GM18868 (cell line): Measurements from ENCODE around the gene PXMP2.

Source experiments
- ATAC-seq: cut with Tn5 transposase; IDR thresholded peaks from one replicate; pipeline ENCODE4 v1.9.1; 2021; ENCODE audit warnings: mild to moderate bottlenecking, moderate library complexity; ENCODE audit not compliant: unreplicated experiment

The PXMP2 gene

DNA sequence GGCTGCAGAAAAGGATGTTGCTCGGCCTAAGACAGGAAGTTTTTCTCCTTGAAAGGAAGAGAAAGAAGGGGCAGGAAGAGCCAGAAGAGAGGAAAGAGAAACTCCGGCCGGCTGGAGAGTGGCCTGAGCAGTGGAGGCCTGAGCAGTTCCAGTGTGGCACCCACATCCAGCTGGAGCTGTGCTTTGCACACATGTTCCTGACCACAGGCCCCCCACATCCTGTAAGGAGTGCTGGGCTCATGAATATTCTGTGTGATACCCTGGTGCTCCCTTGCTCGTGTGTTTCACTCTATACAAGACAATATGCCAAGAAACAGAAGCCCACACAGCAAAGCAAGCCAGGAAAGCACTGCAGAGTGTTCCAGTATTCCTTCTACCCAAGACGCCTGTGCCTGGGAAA, 27.3 kb upstream of the PXMP2 start:
- no peak for ATAC-seq

DNA sequence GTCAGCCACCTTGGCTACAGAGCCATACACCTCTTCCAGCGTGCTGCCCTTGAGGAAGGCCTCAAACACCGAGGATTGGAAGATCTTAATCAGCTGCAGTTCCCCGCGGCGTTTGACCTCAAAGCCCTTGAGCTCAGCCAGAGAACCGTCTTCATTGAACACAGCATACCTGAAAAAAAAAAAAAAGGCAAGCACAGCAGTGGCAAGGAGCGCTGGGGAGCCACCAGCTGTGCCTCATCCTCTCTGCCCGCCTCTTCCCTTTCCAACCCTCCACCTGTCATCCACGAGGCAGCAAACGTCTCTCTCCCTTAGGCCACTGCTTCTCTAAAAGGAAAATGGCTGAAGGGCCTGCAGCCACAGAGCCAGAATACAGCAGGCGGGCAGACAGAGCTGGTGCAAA, 26.4 kb upstream of the PXMP2 start:
- no peak for ATAC-seq

DNA sequence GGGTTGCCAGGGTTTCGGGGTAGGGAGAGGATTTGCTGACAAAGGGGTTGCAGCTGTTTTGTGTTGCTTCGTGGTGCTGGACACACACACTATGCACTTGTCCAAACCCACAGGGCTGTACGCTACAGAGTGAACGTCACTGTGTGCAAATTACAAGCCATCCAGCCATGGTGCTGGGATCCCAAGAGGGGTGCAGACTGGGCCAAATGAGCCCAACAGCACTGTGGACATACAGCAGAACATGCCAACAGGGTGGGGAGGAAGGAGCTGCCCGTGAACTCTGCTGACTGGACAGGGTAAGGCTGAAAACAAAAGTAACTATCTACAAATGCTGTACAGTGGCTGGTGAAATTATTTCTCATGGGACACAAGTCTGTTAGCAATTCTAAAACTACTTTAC, 25.4 kb upstream of the PXMP2 start:
- no peak for ATAC-seq

DNA sequence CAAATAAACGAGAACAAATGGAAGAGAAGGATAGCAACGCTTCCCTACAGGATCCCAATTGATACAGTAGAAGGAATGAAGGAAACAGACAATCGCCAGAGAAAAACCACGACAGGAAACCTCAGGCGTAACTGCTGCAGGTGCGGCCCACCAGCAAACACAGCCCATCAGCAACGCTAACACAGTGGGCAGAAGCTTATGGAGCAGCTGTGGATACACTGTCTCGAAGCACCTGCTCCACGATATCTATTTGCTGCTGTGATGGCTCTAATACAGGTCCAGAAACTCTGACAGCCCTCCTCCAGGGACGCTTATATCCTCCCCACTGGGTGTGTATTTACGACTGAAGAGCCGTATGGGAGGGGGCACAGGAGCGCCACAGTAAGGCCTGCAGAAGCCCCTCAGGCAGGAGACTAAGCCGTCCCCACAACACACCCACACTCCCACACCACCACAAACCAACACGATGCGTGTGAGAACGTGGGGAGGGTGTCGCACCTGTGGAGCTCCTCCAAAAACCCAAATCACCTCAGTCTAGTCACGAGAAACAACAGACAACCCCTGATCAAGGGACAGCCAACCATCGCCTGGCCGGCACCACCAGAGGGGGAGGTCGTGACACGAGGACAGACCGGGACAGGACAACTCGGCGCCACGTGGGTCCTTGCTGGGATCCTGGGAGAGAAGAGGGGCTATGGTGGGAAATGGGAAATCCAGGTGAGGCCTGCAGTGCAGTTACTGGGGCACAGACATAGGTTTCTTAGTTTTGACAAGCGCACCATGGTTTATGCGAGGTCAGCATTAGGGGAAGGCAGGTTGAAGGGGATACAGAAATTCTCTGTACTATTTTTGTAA, 24.3 kb upstream of the PXMP2 start:
- no peak for ATAC-seq

DNA sequence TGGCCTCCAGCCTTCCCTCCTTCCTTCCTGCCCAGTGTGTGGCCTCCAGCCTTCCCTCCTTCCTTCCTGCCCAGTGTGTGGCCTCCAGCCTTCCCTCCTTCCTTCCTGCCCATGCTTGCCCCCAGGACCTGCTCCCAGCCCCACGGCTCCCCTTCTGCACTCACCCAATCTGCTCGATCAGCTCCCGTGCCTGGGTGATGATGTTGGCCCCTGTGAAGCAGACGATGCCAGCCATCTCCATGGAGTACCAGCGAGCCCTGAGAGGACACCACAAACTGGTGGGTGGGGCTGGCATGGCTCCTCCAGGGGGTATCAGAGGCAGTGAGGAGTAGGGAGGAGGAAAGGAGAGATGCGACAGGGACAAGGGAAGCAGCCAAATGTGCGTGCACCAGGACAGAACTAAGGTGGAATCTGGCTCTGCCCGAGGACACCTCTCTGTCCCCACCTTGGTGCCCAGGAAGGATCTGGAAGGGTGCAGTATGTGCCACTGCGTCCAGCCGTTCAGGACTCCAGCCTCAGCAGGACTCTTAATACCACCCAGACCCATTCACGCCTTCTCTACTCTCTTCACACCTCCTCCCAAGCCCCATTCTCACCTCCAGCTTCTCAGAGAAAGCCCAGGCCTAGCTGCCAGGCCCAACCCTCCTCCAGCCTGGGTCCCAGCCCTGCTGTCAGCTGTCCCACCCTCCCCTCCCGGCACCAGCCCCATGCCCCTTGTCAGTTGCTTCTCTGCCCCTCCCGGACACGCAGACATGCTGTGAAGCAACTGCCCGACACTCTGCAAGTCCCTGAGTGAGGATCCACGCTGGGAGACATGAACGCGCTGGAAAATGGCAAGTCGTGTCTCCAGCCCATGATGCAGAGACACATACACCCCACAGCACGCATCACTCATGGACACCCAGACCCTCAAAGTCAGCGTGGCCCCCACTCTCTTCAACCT, 22.9 kb upstream of the PXMP2 start:
- ATAC-seq, result no peak

DNA sequence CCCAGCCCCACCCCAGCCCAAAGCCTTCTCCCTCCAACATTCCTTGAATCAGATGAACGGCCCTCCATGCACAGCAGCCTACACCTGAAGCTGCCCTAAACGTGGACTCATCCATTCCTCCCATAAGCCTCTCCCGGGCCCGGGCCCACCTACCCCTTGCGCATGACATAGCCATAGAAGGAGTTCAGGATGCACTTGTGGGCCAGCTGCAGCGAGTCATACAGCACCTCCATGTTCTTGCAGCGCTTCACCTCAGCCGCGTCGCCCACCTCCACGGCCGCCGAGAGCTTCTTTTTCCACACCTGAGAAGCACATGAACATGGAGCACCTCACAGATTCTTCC, 22.3 kb upstream of the PXMP2 start:
- no peak for ATAC-seq

DNA sequence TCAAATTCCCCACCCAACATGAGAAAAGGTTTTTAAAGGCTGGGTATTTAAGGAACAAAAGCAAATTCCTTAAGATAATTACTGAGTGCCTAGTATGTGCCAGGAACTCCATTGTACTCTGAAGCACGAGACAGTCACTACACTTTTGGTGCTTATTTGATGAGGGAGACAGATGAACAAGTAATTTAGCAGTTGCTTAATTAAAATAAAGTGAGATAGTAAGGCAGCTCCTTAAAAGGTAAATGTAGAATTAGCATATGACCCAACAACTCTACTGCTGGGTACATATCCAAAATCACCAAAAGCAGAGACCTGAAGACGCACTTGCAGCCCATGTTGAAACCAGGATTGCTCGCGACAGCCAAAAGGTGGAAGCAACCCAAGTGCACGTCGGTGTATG, 21.6 kb upstream of the PXMP2 start:
- no peak for ATAC-seq

DNA sequence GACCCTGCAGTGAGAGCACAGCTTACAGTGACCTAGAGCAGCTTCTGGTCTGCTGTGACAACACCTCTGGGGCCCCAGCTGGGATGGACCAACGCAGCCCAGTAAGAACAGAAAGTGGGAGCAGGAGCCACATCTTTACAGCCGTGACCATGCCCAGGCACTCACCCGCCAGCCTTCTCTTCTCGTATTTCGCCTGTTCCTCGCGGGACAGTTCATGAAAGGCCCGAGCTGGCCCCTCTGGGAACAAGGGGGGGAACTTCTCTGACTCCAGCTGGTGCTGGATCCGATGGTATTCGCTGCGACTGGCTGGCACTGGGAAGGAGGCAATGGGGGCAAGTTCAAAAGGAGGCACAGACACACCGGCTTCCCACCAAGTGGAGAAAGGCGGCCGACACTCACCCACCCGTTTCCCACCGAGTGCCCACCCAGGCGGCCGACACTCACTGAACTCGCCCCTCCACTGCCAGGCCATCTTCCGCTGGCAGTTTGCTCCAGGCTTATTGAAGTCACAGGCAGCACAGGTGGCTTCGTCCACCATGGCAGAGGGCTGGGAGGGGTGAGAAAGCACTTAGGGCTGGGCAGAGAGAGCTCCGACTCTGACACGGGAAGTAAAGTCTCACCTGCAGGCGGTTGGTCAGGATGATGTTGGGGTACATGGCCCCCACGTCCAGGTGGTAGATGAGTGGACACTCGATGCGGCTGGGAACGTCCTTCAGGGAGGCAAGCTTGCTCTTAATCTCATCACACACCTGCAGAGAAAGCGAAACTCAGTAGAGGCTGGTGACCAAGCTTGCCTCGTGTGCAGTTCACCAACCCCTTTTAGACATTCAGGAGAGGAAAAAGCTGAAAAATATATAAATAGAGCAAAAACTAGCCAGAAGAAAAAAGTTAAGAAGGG, 18.9 kb upstream of the PXMP2 start:
- ATAC-seq, result no peak

DNA sequence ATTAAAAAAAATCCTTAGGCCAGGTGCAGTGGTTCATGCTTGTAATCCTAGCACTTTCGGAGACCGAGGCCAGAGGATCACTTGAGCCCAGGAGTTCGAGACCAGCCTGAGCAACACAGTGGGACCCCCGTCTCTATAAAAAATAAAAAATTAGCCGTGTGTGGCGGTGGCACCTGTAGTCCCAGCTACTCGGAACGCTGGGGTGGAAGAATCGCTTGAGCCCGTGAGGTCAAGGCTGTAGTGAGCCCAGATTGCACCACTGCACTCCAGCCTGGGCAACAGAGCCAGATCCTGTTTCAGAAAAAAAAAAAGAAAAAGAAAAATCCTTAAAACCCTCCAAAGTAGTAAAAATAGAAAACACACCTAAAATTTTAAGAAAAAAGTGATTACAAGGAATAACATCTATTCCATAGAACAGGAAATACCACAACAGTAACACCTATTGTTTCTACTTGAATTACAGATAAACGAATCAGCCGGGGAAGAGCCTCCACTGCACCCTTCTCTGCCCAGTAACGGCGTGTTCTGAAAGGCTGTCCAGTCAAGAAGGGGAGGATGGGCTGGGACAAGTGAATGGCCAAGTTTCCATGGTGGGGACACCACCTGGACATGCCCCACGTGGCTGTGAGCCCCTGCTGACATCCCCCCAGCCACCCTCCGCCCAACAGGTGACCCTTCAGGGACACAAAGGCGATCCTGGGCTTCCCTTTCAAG, 18.1 kb upstream of the PXMP2 start:
- no peak for ATAC-seq

DNA sequence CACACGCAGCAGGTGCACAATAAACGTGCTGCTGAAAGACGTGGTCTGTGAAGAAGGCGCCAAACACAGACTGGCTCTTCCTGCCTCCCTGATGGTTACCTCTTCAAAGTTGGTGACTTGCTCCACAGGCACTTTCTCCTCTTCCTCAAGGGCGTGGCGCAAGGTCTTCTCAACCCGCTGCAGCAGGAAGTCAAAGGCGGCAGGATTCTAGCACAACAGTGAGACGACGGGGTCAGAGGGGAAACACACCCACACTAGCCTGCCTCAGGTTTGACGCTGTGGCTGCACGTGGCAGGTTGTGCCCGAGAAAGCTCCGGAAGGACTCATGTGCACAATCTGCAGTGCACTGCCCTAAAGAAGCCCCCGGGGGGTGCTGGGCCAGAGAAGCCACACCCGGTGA, 15.3 kb upstream of the PXMP2 start:
- ATAC-seq, result no peak

DNA sequence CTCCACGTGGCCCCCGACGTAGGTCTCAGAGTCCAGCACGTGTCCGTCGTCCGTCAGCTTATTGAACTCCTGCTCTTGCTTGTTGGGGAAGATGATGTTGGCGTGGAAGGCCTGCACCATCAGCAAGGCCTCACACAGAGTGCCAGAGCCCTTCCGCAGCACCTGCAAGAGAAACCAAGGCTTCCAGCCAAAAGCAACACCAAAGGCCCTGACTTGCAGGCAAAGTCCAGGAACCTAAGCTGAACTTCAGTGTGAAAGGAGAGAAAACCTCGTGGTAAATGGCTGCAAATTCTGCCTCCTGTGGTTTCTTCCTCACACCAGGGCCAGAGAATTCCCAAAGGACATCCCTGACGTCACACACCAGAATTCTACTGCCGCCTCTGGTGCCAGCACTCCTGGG, 14.7 kb upstream of the PXMP2 start:
- no peak for ATAC-seq

DNA sequence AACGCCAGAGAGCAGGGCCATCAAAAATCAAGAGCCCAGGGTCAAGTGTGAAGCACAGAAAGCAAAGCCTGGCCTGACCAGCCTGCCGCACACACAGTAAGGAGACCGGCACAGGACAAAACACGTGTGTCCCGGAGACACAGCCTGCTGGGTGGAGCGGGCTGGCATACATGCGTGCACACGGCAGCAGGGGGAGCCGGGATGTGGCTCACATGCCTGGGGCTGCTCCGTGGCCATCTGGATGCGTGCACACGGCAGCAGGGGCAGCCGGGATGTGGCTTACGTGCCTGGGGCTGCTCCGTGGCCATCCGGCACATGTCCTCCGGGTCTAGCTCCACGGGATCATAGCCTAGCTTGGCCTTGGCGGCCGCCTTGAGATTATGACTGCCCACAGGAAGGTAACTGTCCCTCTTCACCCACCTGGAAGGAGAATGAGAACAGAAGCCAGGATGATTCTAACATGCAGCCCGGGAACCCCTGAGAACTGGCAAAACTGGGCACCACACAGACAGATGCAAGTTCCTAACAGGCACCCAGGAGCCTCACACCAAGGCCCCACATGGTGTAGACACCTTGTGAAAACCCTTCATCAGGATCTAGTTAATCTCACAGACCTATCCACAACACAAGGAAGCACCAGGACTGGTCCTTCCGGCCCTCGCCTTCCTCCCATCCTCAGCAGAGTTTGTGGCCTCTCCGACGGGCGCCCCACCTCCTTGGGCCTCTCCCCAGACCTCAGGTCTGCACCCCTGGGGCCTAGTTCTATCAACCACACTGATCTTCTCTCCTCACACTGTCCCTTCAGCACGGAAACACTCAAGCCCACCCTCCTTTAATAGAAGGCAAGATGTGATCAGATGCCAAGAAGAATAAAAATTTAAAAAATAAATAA, 13.9 kb upstream of the PXMP2 start:
- ATAC-seq, result no peak

DNA sequence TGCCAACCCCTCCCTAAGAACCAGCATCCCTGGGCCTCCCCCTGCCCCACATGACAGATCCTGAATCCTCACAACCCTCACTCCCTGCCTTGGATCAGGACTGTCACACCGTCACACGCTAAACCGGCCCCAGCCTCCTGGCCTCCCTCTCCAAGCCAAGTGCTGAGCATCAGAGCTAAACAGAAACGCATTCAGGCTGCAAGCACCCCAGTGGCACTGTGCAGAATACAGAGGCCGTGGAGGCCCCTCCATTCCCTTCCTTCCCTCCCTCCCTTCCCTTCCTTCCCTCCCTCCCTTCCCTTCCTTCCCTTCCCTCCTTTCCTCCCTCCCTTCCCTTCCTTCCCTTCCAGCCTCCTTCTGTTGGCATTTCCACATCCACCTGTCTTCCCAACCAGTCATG, 12.8 kb upstream of the PXMP2 start:
- no peak for ATAC-seq

DNA sequence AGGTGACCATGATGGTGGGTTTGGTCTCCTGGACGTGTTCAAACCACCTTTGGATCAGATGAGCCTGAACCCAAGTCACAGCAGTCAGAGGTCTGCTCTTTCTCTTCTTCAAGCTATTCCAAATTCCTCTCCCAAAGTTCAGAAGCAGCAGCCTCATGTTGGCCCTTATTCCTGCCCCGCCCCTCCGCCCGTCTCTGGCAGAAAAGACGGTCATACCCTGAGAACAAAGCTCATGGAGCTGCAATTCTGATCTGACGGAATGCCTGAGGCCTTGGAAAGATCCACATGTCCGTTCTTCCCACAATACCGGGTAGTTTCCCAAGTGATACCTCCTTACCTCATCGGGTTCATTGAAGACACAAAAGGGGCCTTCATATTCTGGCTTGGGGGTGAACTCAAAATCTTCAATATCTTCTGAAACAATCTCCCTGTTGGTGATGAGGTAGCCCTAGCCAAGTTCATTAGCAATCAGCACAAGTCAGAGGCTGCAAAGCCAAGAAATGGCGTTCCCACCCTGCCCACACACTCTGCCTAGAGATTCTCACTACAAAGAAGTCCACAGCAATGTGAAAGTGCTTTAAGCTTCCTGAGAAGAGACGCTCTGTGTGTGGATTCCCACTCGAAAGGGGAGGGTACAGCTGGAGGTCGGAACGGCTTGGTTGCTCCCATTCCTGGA, 11.5 kb upstream of the PXMP2 start:
- no peak for ATAC-seq

DNA sequence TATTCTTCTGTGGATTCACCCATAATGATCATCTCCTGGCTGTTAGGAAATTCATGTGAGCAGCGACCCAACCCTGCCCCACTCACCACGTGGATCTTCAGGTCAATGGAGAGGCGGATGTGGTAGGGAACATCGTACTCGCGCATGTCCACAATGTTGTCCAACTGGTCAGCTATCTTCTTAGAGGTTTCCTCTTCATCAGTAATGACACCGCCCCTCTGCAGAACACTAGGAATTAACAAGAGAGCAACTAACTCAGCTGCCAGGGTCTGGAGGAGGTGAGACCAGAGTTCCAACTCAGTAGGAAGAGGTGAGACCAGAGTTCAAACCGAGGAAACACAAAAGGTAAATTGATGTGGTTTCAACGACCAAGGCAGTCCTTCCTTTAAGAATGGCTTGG, 9.9 kb upstream of the PXMP2 start:
- no peak for ATAC-seq

DNA sequence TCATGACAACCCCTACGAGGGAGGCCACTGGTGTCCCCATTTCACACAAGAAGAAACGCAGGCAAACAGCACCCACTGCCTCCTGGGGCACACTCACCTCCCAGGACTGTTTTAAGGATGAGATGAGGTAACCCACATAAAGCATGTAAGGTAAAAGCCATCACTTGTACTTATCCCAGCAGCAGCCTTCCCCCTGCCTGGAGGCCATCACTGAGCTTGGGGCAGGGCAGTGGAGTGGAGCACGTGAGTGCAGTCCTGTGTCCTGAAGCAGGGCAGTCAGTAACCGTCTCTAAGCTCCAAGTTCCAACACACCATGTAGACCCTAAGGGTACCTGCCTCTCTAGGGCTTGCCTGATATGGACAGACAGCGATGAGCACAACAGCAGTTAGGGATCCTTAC, 2.0 kb upstream of the PXMP2 start:
- ATAC-seq, result no peak

DNA sequence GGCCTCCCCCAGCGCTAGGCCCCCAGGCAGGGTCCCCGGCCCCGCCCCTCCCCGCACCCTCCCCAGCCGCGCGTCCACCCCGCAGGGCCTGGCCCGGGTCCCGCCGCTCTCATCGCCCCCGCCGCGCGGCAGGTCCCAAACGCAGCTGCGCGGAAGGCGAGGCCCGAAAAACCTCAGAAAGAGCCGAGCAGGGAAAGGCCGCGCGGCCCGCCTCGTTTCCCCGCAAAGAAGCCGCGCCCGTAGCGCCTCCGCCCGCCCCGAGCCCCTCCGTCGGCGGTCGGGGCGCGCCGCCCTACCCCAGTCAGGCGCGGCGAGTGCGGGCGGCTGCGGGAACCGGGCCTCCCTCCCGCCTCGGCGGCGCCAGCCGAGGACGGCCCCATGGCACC, 569 bp upstream of the PXMP2 start:
- ATAC-seq, result peak; percentile 12

DNA sequence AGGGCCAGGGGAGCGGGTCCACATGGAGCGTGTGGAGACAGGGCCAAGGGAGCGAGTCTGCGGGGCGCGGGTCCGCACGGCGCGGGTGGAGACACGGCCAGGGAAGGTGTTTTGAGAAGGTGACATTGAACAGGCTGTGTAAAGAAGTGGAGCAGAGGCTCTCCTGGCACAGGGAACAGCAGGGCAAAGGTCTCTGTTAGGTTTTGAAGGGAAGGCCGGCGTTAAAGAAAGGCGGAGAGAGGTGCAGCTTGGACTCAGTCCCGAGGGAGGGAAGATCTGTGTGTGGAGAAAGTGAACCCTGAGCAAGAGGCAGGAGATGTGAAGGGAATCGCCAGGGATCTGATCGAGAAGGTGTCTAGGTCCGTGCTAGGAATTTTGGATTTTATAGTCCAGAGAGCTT, 1.8 kb downstream of the PXMP2 start:
- ATAC-seq, result no peak

DNA sequence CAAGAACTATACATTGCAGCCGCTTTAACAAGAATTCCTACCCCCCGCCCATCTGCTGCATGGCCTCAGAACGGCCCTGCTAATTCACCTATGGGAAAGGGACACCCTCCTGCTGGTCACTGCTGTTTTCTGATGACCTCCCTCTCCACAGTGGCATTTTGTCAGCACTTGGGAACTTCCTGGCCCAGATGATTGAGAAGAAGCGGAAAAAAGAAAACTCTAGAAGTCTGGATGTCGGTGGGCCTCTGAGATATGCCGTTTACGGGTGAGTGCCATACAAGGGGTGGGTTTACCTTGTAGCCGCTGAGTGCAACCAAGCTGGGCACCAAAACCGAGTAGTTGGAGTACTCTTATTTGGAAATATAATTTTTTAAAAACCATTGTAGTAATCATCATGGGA, 2.7 kb downstream of the PXMP2 start:
- no peak for ATAC-seq
